Bronchial epithelial cell (primary cell): ENCODE data around the gene PSMA6. TPM values are rescaled to one million over a fixed set of nuclear protein-coding genes. Genes with fewer than 3 reads are reported as not detected.
"Not testable (repeated sequence)": the region's sequence is repeated elsewhere in the genome, so short reads cannot be mapped to it uniquely, and the experiment has no call there.

Experiments
- DNase-seq: peaks from one replicate; pipeline ENCODE4 v3.0.0-alpha.2; 2010; ENCODE audit warnings: low read depth
- FAIRE-seq: peaks from 2 replicates; lab custom pipeline; 2011; peaks lifted over from hg19 to GRCh38; lab: Jason Lieb, UNC
- H3K27me3 ChIP-seq: 2 replicates; pipeline ENCODE4 v1.5.1; 2011; ENCODE audit warnings: low read length; ENCODE audit not compliant: control insufficient read depth, insufficient read depth
- H3K36me3 ChIP-seq: 2 replicates; pipeline ENCODE4 v1.5.1; 2011; ENCODE audit warnings: low read length; ENCODE audit not compliant: control insufficient read depth, insufficient read depth
- H3K4me3 ChIP-seq: 2 replicates; pipeline ENCODE4 v1.5.1; 2011; ENCODE audit warnings: mild to moderate bottlenecking, low read depth, low read length, control low read depth
- CTCF ChIP-seq: IDR thresholded peaks from 2 replicates; pipeline ENCODE4 v1.5.1; 2011; ENCODE audit warnings: mild to moderate bottlenecking, moderate library complexity, low read length, control low read depth, inconsistent platforms; ENCODE audit not compliant: insufficient read depth, severe bottlenecking
- total RNA-seq: library from RNA; depleted of rRNA; stranded (reverse); fragments of >200 nt; gene quantifications from 2 replicates; pipeline ENCODE4 v1.2.1, GENCODE V29; 2014

PSMA6 gene
- total RNA-seq, 1 donor from 2014 or later, result 222 TPM

GRCh38 chr14:35355981-35356841 is 64.0 kb downstream of the PSMA6 start:
- H3K27me3 ChIP-seq, result peaks cover 1% of the 10 kb centered on the region

GRCh38 chr14:35359655-35360054 is 67.5 kb downstream of the PSMA6 start:
- not testable (repeated sequence) for H3K4me3 ChIP-seq, DNase-seq, FAIRE-seq, H3K36me3 ChIP-seq, H3K27me3 ChIP-seq

More at GRCh38 chr14:35355981-35356841, 64.0 kb downstream of the PSMA6 start:
- peak; percentile 52 for DNase-seq
- no peak for TF ChIP-seq CTCF
- Histone ChIP-seq H3K4me3 (no peak overlapping the region), H3K36me3 (no peaks in the 10 kb centered on the region)
- FAIRE-seq, result no peak

DNA sequence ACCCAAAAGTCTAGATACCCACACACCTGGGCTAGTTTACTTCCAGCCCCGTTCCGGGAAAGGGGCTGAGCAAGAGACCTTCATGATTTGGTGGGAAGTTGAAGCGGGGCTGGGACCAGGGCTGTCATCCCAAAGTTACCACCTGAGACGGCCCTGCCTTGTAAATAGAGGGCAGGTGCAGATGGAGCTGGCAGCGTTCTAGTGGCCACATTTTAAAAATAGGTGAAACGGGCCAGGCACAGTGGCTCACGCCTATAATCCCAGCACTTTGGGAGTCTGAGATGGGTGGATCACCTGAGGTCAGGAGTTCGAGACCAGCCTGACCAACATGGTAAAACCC is 68.9 kb downstream of the PSMA6 start:
- DNase-seq (no peak), FAIRE-seq (no peak)
- H3K4me3 ChIP-seq, result no peak overlapping the region
- no peaks in the 10 kb centered on the region for H3K27me3 ChIP-seq
- no peaks in the 10 kb centered on the region for H3K36me3 ChIP-seq
- TF ChIP-seq CTCF, result no peak

GRCh38 chr14:35362450-35362849 is 70.3 kb downstream of the PSMA6 start:
- TF ChIP-seq CTCF, result no peak
- H3K4me3 ChIP-seq, result no peak overlapping the region

GRCh38 chr14:35362911-35363374 is 70.8 kb downstream of the PSMA6 start:
- no peak for FAIRE-seq
- no peaks in the 10 kb centered on the region for H3K36me3 ChIP-seq
- H3K27me3 ChIP-seq, result no peaks in the 10 kb centered on the region
- TF ChIP-seq CTCF, result no peak
- no peak overlapping the region for H3K4me3 ChIP-seq
- DNase-seq, result peak; percentile 55

More at GRCh38 chr14:35362450-35362849, 70.3 kb downstream of the PSMA6 start:
- no peaks in the 10 kb centered on the region for H3K36me3 ChIP-seq
- no peaks in the 10 kb centered on the region for H3K27me3 ChIP-seq
- no peak for DNase-seq
- no peak for FAIRE-seq

DNA sequence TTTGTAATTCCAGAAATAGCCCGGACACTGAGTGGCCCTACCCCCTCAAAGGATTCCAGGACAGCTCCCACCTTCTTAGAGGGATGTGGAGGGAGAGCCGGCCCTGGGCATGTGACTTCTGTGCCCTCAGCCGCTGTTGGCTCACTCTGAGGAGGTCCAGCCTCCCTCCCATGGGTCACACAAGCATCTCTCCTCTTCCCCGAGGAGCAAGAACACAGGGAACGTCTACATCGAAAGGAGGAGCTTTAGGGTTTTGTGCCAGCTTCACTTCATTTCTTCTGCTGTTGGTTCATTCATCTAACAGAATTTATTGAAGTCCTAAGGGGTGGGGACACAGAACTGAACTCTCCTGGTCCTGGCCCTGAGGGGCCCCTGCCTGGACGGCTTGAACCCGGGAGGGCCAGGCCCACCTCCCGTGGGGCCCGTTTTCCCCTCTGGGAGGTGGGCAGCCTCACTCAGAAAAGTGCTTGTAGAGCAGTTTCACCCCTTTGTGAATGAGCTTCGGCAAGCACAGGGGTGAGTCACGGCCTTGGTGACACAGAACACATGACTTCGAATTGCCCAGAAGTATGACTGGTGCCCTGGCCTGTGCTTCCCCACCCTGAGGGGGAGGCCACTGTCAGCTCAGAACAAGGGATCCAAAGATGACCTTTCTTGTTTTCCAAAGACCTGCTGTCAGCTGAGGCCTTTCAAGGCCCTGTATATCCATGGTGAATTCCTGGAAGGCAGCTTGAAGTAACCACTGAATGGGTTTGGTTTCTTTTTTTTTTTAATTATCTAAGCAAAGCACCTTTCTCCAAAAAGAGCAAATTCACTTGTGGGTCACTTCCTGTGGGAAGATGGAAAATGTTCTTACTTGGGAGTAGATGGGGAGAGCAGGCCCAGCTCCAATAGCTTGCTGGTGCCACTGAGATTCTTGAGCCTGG is 73.2 kb downstream of the PSMA6 start:
- H3K27me3 ChIP-seq, result no peaks in the 10 kb centered on the region
- TF ChIP-seq CTCF, result no peak
- DNase-seq, result peak; percentile 93
- H3K4me3 ChIP-seq, result no peak overlapping the region
- no peaks in the 10 kb centered on the region for H3K36me3 ChIP-seq
- FAIRE-seq, result no peak
